IMR-90 (cell line): Measurements from ENCODE around the gene FNIP2. TPM values are rescaled to one million over a fixed set of nuclear protein-coding genes. Genes with fewer than 3 reads are reported as not detected.
A peak's percentile ranks its signal among the peaks of the same experiment; 100 is the strongest.

Experiments used
- ATAC-seq: fragments of 200-7000 bp; cut with Tn5 transposase; 2 replicates; pipeline ENCODE4 v1.9.1; 2020; ENCODE audit warnings: low read depth, mild to moderate bottlenecking, moderate library complexity
- BruUV-seq: library from RNA; stranded (reverse); fragments of 400-500 nt; replicated peaks from 2 replicates; lab custom pipeline; 2021; lab: Mats Ljungman, UMichigan
- CTCF ChIA-PET: fragments of 300-600 bp; formaldehyde crosslinking; extraction: SDS; loops from one replicate; lab custom pipeline; 2021; ENCODE audit warnings: antibody characterized with exemption; lab: Yijun Ruan, JAX
- POLR2A ChIA-PET: fragments of 300-600 bp; sonication (Branson Sonifier 250); formaldehyde crosslinking; loops from one replicate; lab custom pipeline; 2022; ENCODE audit warnings: antibody characterized with exemption; ENCODE audit not compliant: unreplicated experiment; lab: Charles Lee
- DNase-seq: peaks from one replicate; pipeline ENCODE4 v3.0.0; 2013
- H2AFZ ChIP-seq: replicated peaks from 2 replicates; pipeline ENCODE3; 2013; ENCODE audit warnings: low read length, mild to moderate bottlenecking; ENCODE audit not compliant: poor library complexity
- H2AK5ac ChIP-seq: 2 replicates; pipeline ENCODE4 v1.6.1; 2013; ENCODE audit warnings: low read depth, low read length, inconsistent platforms
- H2AK9ac ChIP-seq: replicated peaks from 2 replicates; pipeline ENCODE3; 2013; ENCODE audit warnings: mild to moderate bottlenecking, low read depth, low read length, moderate library complexity; ENCODE audit not compliant: poor library complexity
- H2BK120ac ChIP-seq: 2 replicates; pipeline ENCODE4 v1.6.1; 2013; ENCODE audit warnings: low read depth, low read length, inconsistent platforms
- H2BK15ac ChIP-seq: 3 replicates; pipeline ENCODE4 v1.6.1; 2013; ENCODE audit warnings: low read depth, low read length, inconsistent platforms
- H2BK20ac ChIP-seq: 2 replicates; pipeline ENCODE4 v1.6.1; 2013; ENCODE audit warnings: low read depth, mild to moderate bottlenecking, inconsistent platforms, low read length, moderate library complexity
- H2BK5ac ChIP-seq: 2 replicates; pipeline ENCODE4 v1.6.1; 2013; ENCODE audit warnings: mild to moderate bottlenecking, low read depth, low read length, inconsistent platforms; ENCODE audit not compliant: poor library complexity, severe bottlenecking
- H3K14ac ChIP-seq: replicated peaks from 2 replicates; pipeline ENCODE4 v1.6.1; 2013; ENCODE audit warnings: low read depth, low read length, inconsistent platforms
- H3K18ac ChIP-seq: 2 replicates; pipeline ENCODE4 v1.6.1; 2013; ENCODE audit warnings: low read depth, low read length, control low read depth
- H3K23ac ChIP-seq: 2 replicates; pipeline ENCODE4 v1.6.1; 2013; ENCODE audit warnings: low read depth, low read length, inconsistent platforms
- H3K27ac ChIP-seq: 2 replicates; pipeline ENCODE4 v1.5.1; 2013; ENCODE audit warnings: mild to moderate bottlenecking, control low read depth, low read length; ENCODE audit not compliant: insufficient read depth
- H3K27me3 ChIP-seq: 2 replicates; pipeline ENCODE4 v1.6.1; 2013; ENCODE audit warnings: low read length; ENCODE audit not compliant: control insufficient read depth, insufficient read depth
- H3K36me3 ChIP-seq: 2 replicates; pipeline ENCODE4 v1.6.1; 2013; ENCODE audit warnings: low read length, mixed read lengths; ENCODE audit not compliant: control insufficient read depth, insufficient read depth
- H3K4ac ChIP-seq: 2 replicates; pipeline ENCODE4 v1.6.1; 2013; ENCODE audit warnings: low read depth, low read length, inconsistent platforms
- H3K4me1 ChIP-seq: 2 replicates; pipeline ENCODE4 v1.6.1; 2013; ENCODE audit warnings: low read length, mixed read lengths; ENCODE audit not compliant: control insufficient read depth, insufficient read depth
- H3K4me2 ChIP-seq: 2 replicates; pipeline ENCODE4 v1.6.1; 2013; ENCODE audit warnings: low read depth, mild to moderate bottlenecking, control low read depth, low read length, moderate library complexity
- H3K4me3 ChIP-seq: 2 replicates; pipeline ENCODE4 v1.5.1; 2013; ENCODE audit warnings: low read depth, mild to moderate bottlenecking, control low read depth, low read length, moderate library complexity; ENCODE audit not compliant: insufficient read depth
- H3K56ac ChIP-seq: 2 replicates; pipeline ENCODE4 v1.6.1; 2013; ENCODE audit warnings: low read length, inconsistent platforms; ENCODE audit not compliant: insufficient read depth; ENCODE audit errors: extremely low read depth
- H3K79me1 ChIP-seq, 2 experiments: 2 replicates each; pipeline ENCODE4 v1.6.1; 2013; ENCODE audit warnings: low read length in 2 of 2, inconsistent platforms in 1 of 2, low read depth in 1 of 2
- H3K9ac ChIP-seq: 2 replicates; pipeline ENCODE4 v1.6.1; 2013; ENCODE audit warnings: low read depth, low read length, control low read depth
- H3K9me1 ChIP-seq: 2 replicates; pipeline ENCODE4 v1.6.1; 2013; ENCODE audit warnings: low read length, inconsistent platforms; ENCODE audit not compliant: insufficient read depth
- H3K9me3 ChIP-seq: 2 replicates; pipeline ENCODE4 v1.6.1; 2013; ENCODE audit warnings: low read length; ENCODE audit not compliant: control insufficient read depth, insufficient read depth
- H4K20me1 ChIP-seq: 2 replicates; pipeline ENCODE4 v1.6.1; 2013; ENCODE audit warnings: low read length, inconsistent platforms; ENCODE audit not compliant: insufficient read depth
- H4K5ac ChIP-seq: 2 replicates; pipeline ENCODE4 v1.6.1; 2013; ENCODE audit warnings: mild to moderate bottlenecking, low read depth, low read length, control low read depth
- H4K8ac ChIP-seq, 2 experiments: 2 replicates each; pipeline ENCODE4 v1.6.1; 2013; ENCODE audit warnings: low read depth in 2 of 2, low read length in 2 of 2, control low read depth in 1 of 2, inconsistent platforms in 1 of 2
- H4K91ac ChIP-seq: 2 replicates; pipeline ENCODE4 v1.6.1; 2013; ENCODE audit warnings: low read depth, low read length, inconsistent platforms; ENCODE audit not compliant: insufficient read depth
- BHLHE40 ChIP-seq: fragments of 150-350 bp; IDR thresholded peaks from 2 replicates; pipeline ENCODE4 v1.6.1; 2016; ENCODE audit warnings: mild to moderate bottlenecking, low read depth, low read length
- CEBPB ChIP-seq: IDR thresholded peaks from 2 replicates; pipeline ENCODE4 v1.6.1; 2012; ENCODE audit warnings: low read depth, low read length, improper control_type of control experiment
- CHD1 ChIP-seq: IDR thresholded peaks from 2 replicates; pipeline ENCODE4 v1.6.1; 2012; ENCODE audit warnings: low read depth, low read length, improper control_type of control experiment
- FOS ChIP-seq: fragments of 150-350 bp; IDR thresholded peaks from 2 replicates; pipeline ENCODE4 v1.6.1; 2016; ENCODE audit warnings: low read depth, low read length
- MAZ ChIP-seq: IDR thresholded peaks from 2 replicates; pipeline ENCODE4 v1.6.1; 2012; ENCODE audit warnings: low read depth, mild to moderate bottlenecking, low read length, improper control_type of control experiment, moderate library complexity, borderline replicate concordance
- MXI1 ChIP-seq: IDR thresholded peaks from 2 replicates; pipeline ENCODE4 v1.6.1; 2012; ENCODE audit warnings: low read depth, mild to moderate bottlenecking, low read length, moderate library complexity, borderline replicate concordance
- NFE2L2 ChIP-seq: fragments of 150-350 bp; IDR thresholded peaks from 2 replicates; pipeline ENCODE4 v1.6.1; 2016; ENCODE audit warnings: low read depth, mild to moderate bottlenecking, low read length
- POLR2A ChIP-seq: IDR thresholded peaks from 2 replicates; pipeline ENCODE4 v1.6.1; 2012; ENCODE audit warnings: mild to moderate bottlenecking, low read depth, low read length
- RAD21 ChIP-seq: IDR thresholded peaks from 2 replicates; pipeline ENCODE4 v1.6.1; 2012; ENCODE audit warnings: low read length, improper control_type of control experiment
- RCOR1 ChIP-seq: IDR thresholded peaks from 2 replicates; pipeline ENCODE4 v1.6.1; 2012; ENCODE audit warnings: mild to moderate bottlenecking, low read length, improper control_type of control experiment; ENCODE audit not compliant: insufficient replicate concordance
- RFX5 ChIP-seq: IDR thresholded peaks from 2 replicates; pipeline ENCODE4 v1.8.0; 2012; ENCODE audit warnings: low read depth, mild to moderate bottlenecking, low read length, moderate library complexity
- SMC3 ChIP-seq: fragments of 150-350 bp; IDR thresholded peaks from 2 replicates; pipeline ENCODE4 v1.6.1; 2016; ENCODE audit warnings: low read depth, mild to moderate bottlenecking, antibody characterized with exemption, low read length, moderate library complexity
- USF2 ChIP-seq: fragments of 150-350 bp; IDR thresholded peaks from 2 replicates; pipeline ENCODE4 v1.6.1; 2017; ENCODE audit warnings: mild to moderate bottlenecking, antibody characterized with exemption, low read length, low read depth
- dilution Hi-C: fragments of 300-500 bp; cut with HindIII; formaldehyde crosslinking; loops from one replicate; pipeline ENCODE4 v1.14.3; 2018; ENCODE audit warnings: low sequenced_read_pairs; ENCODE audit not compliant: unreplicated experiment
- in situ Hi-C: fragments of 300-500 bp; cut with MboI; formaldehyde crosslinking; loops from 3 replicates; pipeline ENCODE4 v1.14.3; 2019; ENCODE audit warnings: low sequenced_read_pairs, inconsistent platforms, mixed read lengths
- intact Hi-C: fragments of 100-400 bp; cut with micrococcal nuclease; formaldehyde crosslinking; loops from 2 replicates; pipeline ENCODE4 v1.10.0; 2022
- polyA plus RNA-seq, 3 experiments: library from polyadenylated mRNA; depleted of rRNA; stranded (reverse); fragments of >200 nt; gene quantifications; 2 replicates each; pipeline ENCODE4 v1.2.3, GENCODE V29; 2012; ENCODE audit warnings: low replicate concordance in 1 of 3
- total RNA-seq: library from RNA; depleted of rRNA; stranded (reverse); fragments of >200 nt; gene quantifications from 2 replicates; pipeline ENCODE4 v1.2.3, GENCODE V29; 2012
- TF ChIP-seq, protein P1 (sequence below): fragments of 150-350 bp; IDR thresholded peaks from 2 replicates; pipeline ENCODE4 v1.6.1; 2016; ENCODE audit warnings: low read depth, mild to moderate bottlenecking, low read length, moderate library complexity, borderline replicate concordance
- TF ChIP-seq, protein P2 (sequence below): conservative IDR thresholded peaks from 2 replicates; pipeline ENCODE4 v1.5.1; 2012; ENCODE audit warnings: mild to moderate bottlenecking, low read depth, low read length, improper control_type of control experiment

Gene FNIP2
- total and polyA plus RNA-seq, 2 of the 4 experiments (the other 2 are of a cell fraction), result 4.7 to 24.6 TPM

GRCh38 chr4:158811216-158811540, 42.4 kb downstream of the FNIP2 start:
- Histone ChIP-seq H2BK120ac (no peak overlapping the region), H3K4me3 (no peak overlapping the region), H2AFZ (no peak overlapping the region), H3K18ac (peak overlapping the region; percentile 35; the same call in 1 of the 2 replicates), H3K9me3 (no peaks in the 10 kb centered on the region), H4K91ac (no peak overlapping the region), H3K9me1 (peaks cover 8% of the 10 kb centered on the region), H3K4ac (no peak overlapping the region), H2AK9ac (no peak overlapping the region), H2BK15ac (no peak overlapping the region), H3K79me1 (peaks cover 29 to 53% of the 10 kb centered on the region in 2 experiments), H4K5ac (no peak overlapping the region), H3K27ac (no peak overlapping the region), H2BK5ac (peak overlapping the region; percentile 64), H3K56ac (no peak overlapping the region), H3K23ac (no peak overlapping the region), H3K36me3 (no peaks in the 10 kb centered on the region), H3K27me3 (no peaks in the 10 kb centered on the region), H3K9ac (no peak overlapping the region; the same call in 1 of the 2 replicates), H4K20me1 (peaks cover 11% of the 10 kb centered on the region; the same call in 1 of the 2 replicates), H2BK20ac (no peak overlapping the region), H2AK5ac (no peak overlapping the region; the same call in 1 of the 2 replicates), H3K4me1 (peaks cover 8% of the 10 kb centered on the region), H3K14ac (no peak overlapping the region), H3K4me2 (no peak overlapping the region), H4K8ac (no peak overlapping the region)
- no TSS peak for BruUV-seq
- ChIA-PET POLR2A (no interaction called here), CTCF (no interaction called here)
- ATAC-seq (no peak), DNase-seq (no peak)
- intact Hi-C loops, result no loop called here
- dilution Hi-C loops, result no loop called here
- in situ Hi-C loops, result no loop called here
- TF ChIP-seq RAD21, result no peak
- no peak for TF ChIP-seq NFE2L2
- TF ChIP-seq CEBPB, result no peak
- TF ChIP-seq, protein P1, sequence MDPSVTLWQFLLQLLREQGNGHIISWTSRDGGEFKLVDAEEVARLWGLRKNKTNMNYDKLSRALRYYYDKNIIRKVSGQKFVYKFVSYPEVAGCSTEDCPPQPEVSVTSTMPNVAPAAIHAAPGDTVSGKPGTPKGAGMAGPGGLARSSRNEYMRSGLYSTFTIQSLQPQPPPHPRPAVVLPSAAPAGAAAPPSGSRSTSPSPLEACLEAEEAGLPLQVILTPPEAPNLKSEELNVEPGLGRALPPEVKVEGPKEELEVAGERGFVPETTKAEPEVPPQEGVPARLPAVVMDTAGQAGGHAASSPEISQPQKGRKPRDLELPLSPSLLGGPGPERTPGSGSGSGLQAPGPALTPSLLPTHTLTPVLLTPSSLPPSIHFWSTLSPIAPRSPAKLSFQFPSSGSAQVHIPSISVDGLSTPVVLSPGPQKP, result no peak
- TF ChIP-seq USF2, result no peak
- TF ChIP-seq MXI1, result no peak
- TF ChIP-seq SMC3, result no peak
- no peak for TF ChIP-seq MAZ
- no peak for TF ChIP-seq RCOR1
- no peak for TF ChIP-seq FOS
- no peak for TF ChIP-seq BHLHE40
- TF ChIP-seq, protein P2, sequence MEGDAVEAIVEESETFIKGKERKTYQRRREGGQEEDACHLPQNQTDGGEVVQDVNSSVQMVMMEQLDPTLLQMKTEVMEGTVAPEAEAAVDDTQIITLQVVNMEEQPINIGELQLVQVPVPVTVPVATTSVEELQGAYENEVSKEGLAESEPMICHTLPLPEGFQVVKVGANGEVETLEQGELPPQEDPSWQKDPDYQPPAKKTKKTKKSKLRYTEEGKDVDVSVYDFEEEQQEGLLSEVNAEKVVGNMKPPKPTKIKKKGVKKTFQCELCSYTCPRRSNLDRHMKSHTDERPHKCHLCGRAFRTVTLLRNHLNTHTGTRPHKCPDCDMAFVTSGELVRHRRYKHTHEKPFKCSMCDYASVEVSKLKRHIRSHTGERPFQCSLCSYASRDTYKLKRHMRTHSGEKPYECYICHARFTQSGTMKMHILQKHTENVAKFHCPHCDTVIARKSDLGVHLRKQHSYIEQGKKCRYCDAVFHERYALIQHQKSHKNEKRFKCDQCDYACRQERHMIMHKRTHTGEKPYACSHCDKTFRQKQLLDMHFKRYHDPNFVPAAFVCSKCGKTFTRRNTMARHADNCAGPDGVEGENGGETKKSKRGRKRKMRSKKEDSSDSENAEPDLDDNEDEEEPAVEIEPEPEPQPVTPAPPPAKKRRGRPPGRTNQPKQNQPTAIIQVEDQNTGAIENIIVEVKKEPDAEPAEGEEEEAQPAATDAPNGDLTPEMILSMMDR, result no peak
- no peak for TF ChIP-seq RFX5
- no peak for TF ChIP-seq CHD1
- no peak for TF ChIP-seq POLR2A
